Head of caudate nucleus (tissue), 42 donors: Measurements from ENCODE around the gene PCNX4.

ENCODE experiments used
- DNase-seq, 42 donors: peaks; one replicate each; pipeline versions ENCODE4 v3.0.0 to v3.0.0-alpha.2; 2020 to 2021; ENCODE audit warnings: mixed read lengths in 7 of 42
- intact Hi-C: fragments of 100-400 bp; cut with DNase I; formaldehyde crosslinking; loops from one replicate; pipeline ENCODE4 v1.15.0; 2022

PCNX4 gene

GRCh38 chr14:60215520-60216420 is 124.0 kb downstream of the PCNX4 start:
- intact Hi-C loops, result no loop called here
- no peak for DNase-seq

- no peak for DNase-seq
Measured at GRCh38 chr14:60217713-60218112, 126.0 kb downstream of the PCNX4 start.

More at GRCh38 chr14:60217713-60218112, 126.0 kb downstream of the PCNX4 start:
- intact Hi-C loops, result no loop called here
